ENCODE results near the gene GREM2. TPM values are rescaled to one million over a fixed set of nuclear protein-coding genes. Genes with fewer than 3 reads are reported as not detected.

The GREM2 gene
- total and polyA plus RNA-seq, 9 of the 15 experiments (the other 6 are each of a cell fraction or from before 2014, with no cell fraction given), result 0.01 to 0.07 (median 0.05) TPM; not detected in 5

DNA sequence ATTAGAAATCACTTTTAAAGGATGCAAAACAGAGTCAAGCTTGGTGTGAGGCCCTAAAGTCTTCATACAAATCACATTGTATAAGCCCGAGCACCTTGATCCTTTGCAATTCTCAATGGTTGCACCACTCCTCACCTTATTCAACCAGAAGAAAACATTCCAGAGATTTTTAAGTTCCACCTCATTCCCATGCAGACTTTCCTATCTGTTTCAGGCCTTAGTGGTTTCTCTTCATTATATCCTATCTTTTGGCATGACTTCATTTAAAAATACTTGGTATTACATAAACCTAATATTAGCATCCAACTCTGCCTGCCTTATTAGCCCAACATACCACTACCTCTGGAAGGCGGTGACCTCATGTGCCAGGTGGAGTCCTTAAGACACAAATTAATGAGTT, 9.3 kb upstream of the GREM2 start:
- ChIA-PET CTCF (ENCODE audit: low intra/inter-chr PET ratio) (no interaction called here), POLR2A (no interaction called here)
- TF ChIP-seq, protein P1, sequence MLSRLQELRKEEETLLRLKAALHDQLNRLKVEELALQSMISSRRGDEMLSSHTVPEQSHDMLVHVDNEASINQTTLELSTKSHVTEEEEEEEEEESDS (CRISPR knock-in tag; IDR thresholded peaks at IDR 0.05), result no peak
- TF ChIP-seq MCM3 (IDR thresholded peaks at IDR 0.05), result no peak
- no peak for TF ChIP-seq ARID2 (IDR thresholded peaks at IDR 0.05)
- TF ChIP-seq CREB1 (IDR thresholded peaks at IDR 0.05), result no peak
- TF ChIP-seq CREB1 (CRISPR knock-in tag; IDR thresholded peaks at IDR 0.05), result no peak
- no peak for TF ChIP-seq MAFK (IDR thresholded peaks at IDR 0.05; ENCODE audit: low read length)
- no peak for TF ChIP-seq NCOR1 (IDR thresholded peaks at IDR 0.05)
- TF ChIP-seq FOXM1 (IDR thresholded peaks at IDR 0.05; ENCODE audit: low read depth), result no peak
- no peak for TF ChIP-seq FOXM1 (CRISPR knock-in tag; IDR thresholded peaks at IDR 0.05; ENCODE audit: low read depth)
- TF ChIP-seq POLR2H (tag; IDR thresholded peaks at IDR 0.05; ENCODE audit: low read depth), result no peak
- H4K20me1 ChIP-seq (replicated peaks; ENCODE audit: control insufficient read depth, insufficient read depth, low read length), result no peaks in the 10 kb centered on the region
- no peak for DNase-seq (ENCODE audit: extremely low read depth in 1 of 4, low spot score in 3 of 4)
- in situ Hi-C loops (cut with MboI) (no loop called here), intact Hi-C loops (cut with micrococcal nuclease) (no loop called here)
- no peaks in the 10 kb centered on the region for H3K79me2 ChIP-seq (ENCODE audit: control insufficient read depth, insufficient read depth, low read length)
- ATAC-seq, result no peak
- 0% methylated on average over 2 of the region's 2 CpGs for WGBS (ENCODE audit: insufficient coverage, low coverage, missing lambda C conversion rate)
- H3K27me3 ChIP-seq (ENCODE audit: control insufficient read depth in 2 of 2, insufficient read depth in 2 of 2, low read length in 2 of 2), result no peaks in the 10 kb centered on the region
- H3K9me1 ChIP-seq (ENCODE audit: control insufficient read depth, insufficient read depth, low read length), result no peaks in the 10 kb centered on the region
- H3K4me3 ChIP-seq, result no peak overlapping the region
- H3K9ac ChIP-seq (ENCODE audit: insufficient read depth in 1 of 2, low read depth in 2 of 2, low read length in 2 of 2), result no peak overlapping the region
- no peak for FAIRE-seq
- H3K27ac ChIP-seq (ENCODE audit: extremely low read depth, low read depth, low read length), result no peak overlapping the region
- H3K36me3 ChIP-seq (ENCODE audit: control insufficient read depth, insufficient read depth, low read length), result no peaks in the 10 kb centered on the region
- no peak overlapping the region for H3K4me2 ChIP-seq (ENCODE audit: insufficient read depth, low read length)
- H2AFZ ChIP-seq (ENCODE audit: low read depth, low read length), result no peak overlapping the region
- H3K4me1 ChIP-seq (replicated peaks in 1 of 2; ENCODE audit: control insufficient read depth in 2 of 2, insufficient read depth in 2 of 2, low read length in 2 of 2), result no peaks in the 10 kb centered on the region
- BruUV-seq (replicated peaks), result no TSS peak
- no peaks in the 10 kb centered on the region for H3K9me3 ChIP-seq (replicated peaks; ENCODE audit: control insufficient read depth, insufficient read depth, low read depth, low read length)

Data from K562 (cell line).